WTC11 (cell line): ENCODE results near the gene ZNF620. TPM values are rescaled to one million over a fixed set of nuclear protein-coding genes. Genes with fewer than 3 reads are reported as not detected.

Source experiments
- ATAC-seq: fragments of 200-7000 bp; cut with Tn5 transposase; 2 replicates; pipeline ENCODE4 v1.10.0; 2021; ENCODE audit warnings: mild to moderate bottlenecking, moderate library complexity
- CTCF ChIA-PET: fragments of 300-600 bp; sonication (Branson Sonifier 250); formaldehyde crosslinking; loops from one replicate; lab custom pipeline; 2021; ENCODE audit warnings: antibody characterized with exemption; lab: Charles Lee
- POLR2A ChIA-PET: fragments of 350-600 bp; sonication (Branson Sonifier 250); formaldehyde crosslinking; loops from one replicate; lab custom pipeline; 2021; ENCODE audit warnings: antibody characterized with exemption; lab: Charles Lee
- DNase-seq: peaks from one replicate; pipeline ENCODE4 v3.0.0; 2021; ENCODE audit warnings: low spot score
- H3K27ac Mint-ChIP-seq: 2 replicates; pipeline ENCODE4 v1.8.0; 2021; ENCODE audit warnings: mixed read lengths
- H3K27me3 Mint-ChIP-seq: 2 replicates; pipeline ENCODE4 v1.8.0; 2021; ENCODE audit warnings: low read depth, mild to moderate bottlenecking, moderate library complexity, mixed read lengths
- H3K36me3 Mint-ChIP-seq: 2 replicates; pipeline ENCODE4 v1.8.0; 2021; ENCODE audit warnings: mixed read lengths
- H3K4me1 Mint-ChIP-seq: 2 replicates; pipeline ENCODE4 v1.8.0; 2022; ENCODE audit warnings: mixed read lengths
- H3K4me3 Mint-ChIP-seq: 2 replicates; pipeline ENCODE4 v1.8.0; 2021; ENCODE audit warnings: mild to moderate bottlenecking, moderate library complexity, mixed read lengths
- H3K9me3 Mint-ChIP-seq: 2 replicates; pipeline ENCODE4 v1.8.0; 2021; ENCODE audit warnings: mixed read lengths
- AFF4 ChIP-seq: sonication (generic); formaldehyde crosslinking; IDR thresholded peaks from 2 replicates; pipeline ENCODE4 v1.8.1; 2023; ENCODE audit warnings: mild to moderate bottlenecking, missing genetic modification reagents, borderline replicate concordance
- CREM ChIP-seq: sonication (generic); formaldehyde crosslinking; IDR thresholded peaks from 2 replicates; pipeline ENCODE4 v1.8.1; 2022; ENCODE audit warnings: mild to moderate bottlenecking, missing genetic modification reagents, moderate library complexity
- ESRRA ChIP-seq: sonication (generic); formaldehyde crosslinking; IDR thresholded peaks from 2 replicates; pipeline ENCODE4 v1.8.1; 2022; ENCODE audit warnings: mild to moderate bottlenecking, missing genetic modification reagents, borderline replicate concordance
- FOXP4 ChIP-seq: sonication (generic); formaldehyde crosslinking; IDR thresholded peaks from 2 replicates; pipeline ENCODE4 v1.8.0; 2022; ENCODE audit warnings: mild to moderate bottlenecking, missing genetic modification reagents
- GABPB1 ChIP-seq: sonication (generic); formaldehyde crosslinking; IDR thresholded peaks from 2 replicates; pipeline ENCODE4 v1.8.1; 2023; ENCODE audit warnings: mild to moderate bottlenecking, missing genetic modification reagents
- GRHL2 ChIP-seq: fragments of 250-450 bp; sonication (Bioruptor Pico); IDR thresholded peaks from 2 replicates; pipeline ENCODE4 v1.8.0; 2022; ENCODE audit warnings: mild to moderate bottlenecking, moderate library complexity; ENCODE audit not compliant: insufficient replicate concordance, severe bottlenecking
- MAX ChIP-seq: sonication (generic); formaldehyde crosslinking; IDR thresholded peaks from 2 replicates; pipeline ENCODE4 v1.8.0; 2022; ENCODE audit warnings: mild to moderate bottlenecking, missing genetic modification reagents
- MYBL2 ChIP-seq: sonication (generic); formaldehyde crosslinking; IDR thresholded peaks from 2 replicates; pipeline ENCODE4 v1.8.1; 2023; ENCODE audit warnings: mild to moderate bottlenecking, moderate library complexity, missing genetic modification reagents
- OVOL2 ChIP-seq: fragments of 250-450 bp; sonication (Bioruptor Pico); IDR thresholded peaks from 2 replicates; pipeline ENCODE4 v1.9.0; 2021; ENCODE audit warnings: mild to moderate bottlenecking, borderline replicate concordance
- PRRX2 ChIP-seq: fragments of 250-450 bp; sonication (Bioruptor Pico); IDR thresholded peaks from 2 replicates; pipeline ENCODE4 v1.8.0; 2021; ENCODE audit warnings: mild to moderate bottlenecking
- TCF7 ChIP-seq: sonication (generic); formaldehyde crosslinking; IDR thresholded peaks from 2 replicates; pipeline ENCODE4 v1.8.0; 2022; ENCODE audit warnings: mild to moderate bottlenecking, low read depth, missing genetic modification reagents, moderate library complexity
- ZBTB21 ChIP-seq: sonication (generic); formaldehyde crosslinking; IDR thresholded peaks from 2 replicates; pipeline ENCODE4 v1.8.1; 2023; ENCODE audit warnings: mild to moderate bottlenecking, missing genetic modification reagents, borderline replicate concordance
- ZNF219 ChIP-seq: sonication (generic); formaldehyde crosslinking; IDR thresholded peaks from 2 replicates; pipeline ENCODE4 v1.8.0; 2023; ENCODE audit warnings: missing genetic modification reagents, mild to moderate bottlenecking, borderline replicate concordance
- ZNF532 ChIP-seq: fragments of 250-450 bp; sonication (Bioruptor Pico); IDR thresholded peaks from 2 replicates; pipeline ENCODE4 v1.9.0; 2021; ENCODE audit warnings: mild to moderate bottlenecking, borderline replicate concordance
- total RNA-seq: library from RNA; stranded (reverse); gene quantifications from 3 replicates; pipeline ENCODE4 v1.2.3, GENCODE V29; 2021

ZNF620 gene
- total RNA-seq, 1 experiment from 2014 or later = 15.6 TPM

GRCh38 chr3:40476478-40477470 lies 29.1 kb upstream of the ZNF620 start, which contains the start of gene ZNF619:
TSS of gene ZNF619 (plus strand) at chr3:40477122. CDS start at chr3:40477980, 858 bp downstream.
- TF ChIP-seq TCF7 (CRISPR knock-in tag) (no peak), ZBTB21 (CRISPR knock-in tag) (no peak), GRHL2 (CRISPR knock-in tag) (no peak), MAX (CRISPR knock-in tag) (peak; percentile 34; the same call in 1 of the 2 replicates), ZNF532 (CRISPR knock-in tag) (no peak), ESRRA (CRISPR knock-in tag) (0 out of 2 replicates have a peak, but pooled peaks have one; percentile 24), MYBL2 (peak; percentile 33; the same call in 1 of the 2 replicates), FOXP4 (CRISPR knock-in tag) (no peak), GABPB1 (CRISPR knock-in tag) (0 out of 2 replicates have a peak, but pooled peaks have one; percentile 16), AFF4 (CRISPR knock-in tag) (no peak), OVOL2 (CRISPR knock-in tag) (no peak), PRRX2 (CRISPR knock-in tag) (no peak), CREM (no peak), ZNF219 (no peak)
- DNase-seq (peak; percentile 72), ATAC-seq (peak; percentile 84)
- POLR2A ChIA-PET = interaction anchor here (0.7 to 0.8 kb wide), 2 partner anchors 29 to 48 kb away, joined by 3 to 4 read pairs; partner anchors contain the start of genes ZNF620 and ZNF621
- H3K9me3 Mint-ChIP-seq = no peaks in the 10 kb centered on the region
- no peaks in the 10 kb centered on the region for H3K27me3 Mint-ChIP-seq
- no peaks in the 10 kb centered on the region for H3K36me3 Mint-ChIP-seq
- H3K27ac Mint-ChIP-seq = peak within 1 kb of the TSS; percentile 84
- CTCF ChIA-PET = interaction anchor here (1.9 to 3.0 kb wide), 3 partner anchors 29 to 168 kb away, joined by 5 to 18 read pairs (median 8); partner anchors contain the start of gene ZNF620
- H3K4me3 Mint-ChIP-seq = peak within 1 kb of the TSS; percentile 83
- peaks cover 16% of the 10 kb centered on the region for H3K4me1 Mint-ChIP-seq
